GM18907 (cell line): ENCODE data around the gene SLMAP.

ENCODE experiments used
- ATAC-seq: cut with Tn5 transposase; IDR thresholded peaks from one replicate; pipeline ENCODE4 v1.9.1; 2021; ENCODE audit warnings: mild to moderate bottlenecking, moderate library complexity; ENCODE audit not compliant: unreplicated experiment

Gene SLMAP

GRCh38 chr3:57755741-57756527 lies at the start of gene SLMAP:
Gene SLMAP (plus strand): TSS chr3:57756309. CDS start chr3:57757652, 1,343 bp downstream.
- ATAC-seq, result peak; percentile 93

- no peak for ATAC-seq
These were observed 49.6 kb upstream of the SLMAP start for GRCh38 chr3:57706462-57706861.

- no peak for ATAC-seq
These were observed 47.1 kb upstream of the SLMAP start for GRCh38 chr3:57709031-57709430.

- no peak for ATAC-seq
These were observed 46.5 kb upstream of the SLMAP start for GRCh38 chr3:57709559-57709958.

GRCh38 chr3:57715686-57716085 lies 40.4 kb upstream of the SLMAP start:
- no peak for ATAC-seq

- ATAC-seq, result no peak
These were observed 38.8 kb upstream of the SLMAP start for GRCh38 chr3:57717205-57717868.

GRCh38 chr3:57718118-57718517 lies 38.0 kb upstream of the SLMAP start:
- ATAC-seq, result no peak

GRCh38 chr3:57726397-57726796 lies 29.7 kb upstream of the SLMAP start:
- ATAC-seq, result no peak

- ATAC-seq, result no peak
These were observed 29.0 kb upstream of the SLMAP start for GRCh38 chr3:57727106-57727505.

GRCh38 chr3:57729334-57730045 lies 26.6 kb upstream of the SLMAP start:
- ATAC-seq, result no peak

GRCh38 chr3:57730682-57731081 lies 25.4 kb upstream of the SLMAP start:
- no peak for ATAC-seq

GRCh38 chr3:57731311-57731710 lies 24.8 kb upstream of the SLMAP start:
- ATAC-seq, result no peak

- no peak for ATAC-seq
These were observed 22.3 kb upstream of the SLMAP start for GRCh38 chr3:57733790-57734189.

- no peak for ATAC-seq
These were observed 20.7 kb upstream of the SLMAP start for GRCh38 chr3:57735405-57735804.

GRCh38 chr3:57737840-57738239 lies 18.3 kb upstream of the SLMAP start:
- no peak for ATAC-seq

GRCh38 chr3:57738391-57738790 lies 17.7 kb upstream of the SLMAP start:
- ATAC-seq, result no peak

GRCh38 chr3:57740027-57740426 lies 16.1 kb upstream of the SLMAP start:
- no peak for ATAC-seq

GRCh38 chr3:57743496-57743895 lies 12.6 kb upstream of the SLMAP start:
- no peak for ATAC-seq

GRCh38 chr3:57745101-57745500 lies 11.0 kb upstream of the SLMAP start:
- no peak for ATAC-seq

GRCh38 chr3:57746156-57747010 lies 9.7 kb upstream of the SLMAP start:
- no peak for ATAC-seq

- ATAC-seq, result no peak
These were observed 6.6 kb upstream of the SLMAP start for GRCh38 chr3:57749542-57749941.
